Mesenchymal stem cell (in vitro differentiated cells and primary cell): Measurements from ENCODE around the gene ADAMTS13.

Source experiments
- DNase-seq: peaks from one replicate; pipeline ENCODE4 v3.0.0-alpha.2; 2013
- H2AFZ ChIP-seq: one replicate; pipeline ENCODE4 v1.6.1; 2013; ENCODE audit warnings: low read depth, mild to moderate bottlenecking, control low read depth, inconsistent platforms, low read length, moderate library complexity
- H2AK5ac ChIP-seq: 2 replicates; pipeline ENCODE4 v1.6.1; 2013; ENCODE audit warnings: low read length, moderate library complexity, mild to moderate bottlenecking, inconsistent platforms; ENCODE audit not compliant: severe bottlenecking
- H2BK120ac ChIP-seq: one replicate; pipeline ENCODE4 v1.6.1; 2013; ENCODE audit warnings: low read depth, mild to moderate bottlenecking, inconsistent platforms, low read length, moderate library complexity
- H2BK12ac ChIP-seq, 2 experiments: one replicate each; pipeline ENCODE4 v1.6.1; 2013; ENCODE audit warnings: inconsistent platforms in 2 of 2, low read length in 2 of 2, mild to moderate bottlenecking in 2 of 2, moderate library complexity in 2 of 2, control low read depth in 1 of 2
- H2BK15ac ChIP-seq: one replicate; pipeline ENCODE4 v1.6.1; 2013; ENCODE audit warnings: mild to moderate bottlenecking, low read depth, inconsistent platforms; ENCODE audit not compliant: poor library complexity, severe bottlenecking
- H2BK5ac ChIP-seq: 2 replicates; pipeline ENCODE4 v1.6.1; 2013; ENCODE audit warnings: low read depth, mild to moderate bottlenecking, low read length, control low read depth, inconsistent platforms; ENCODE audit not compliant: poor library complexity, severe bottlenecking
- H3K14ac ChIP-seq, 2 experiments: one replicate each; pipeline ENCODE4 v1.6.1; 2013; ENCODE audit warnings: inconsistent platforms in 2 of 2, low read length in 2 of 2, control low read depth in 1 of 2, mild to moderate bottlenecking in 1 of 2, moderate library complexity in 1 of 2
- H3K18ac ChIP-seq, 2 experiments: one replicate each; pipeline ENCODE4 v1.6.1; 2013; ENCODE audit warnings: inconsistent platforms in 2 of 2, low read length in 2 of 2, control low read depth in 1 of 2, low read depth in 1 of 2, mild to moderate bottlenecking in 1 of 2
- H3K23ac ChIP-seq, 2 experiments: one replicate each; pipeline ENCODE4 v1.6.1; 2013; ENCODE audit warnings: inconsistent platforms in 2 of 2, low read length in 2 of 2, mild to moderate bottlenecking in 2 of 2, moderate library complexity in 2 of 2, control low read depth in 1 of 2
- H3K27ac ChIP-seq: 2 replicates; pipeline ENCODE4 v1.5.1; 2013; ENCODE audit warnings: mild to moderate bottlenecking, moderate library complexity, low read length, control low read depth, inconsistent platforms; ENCODE audit not compliant: poor library complexity, severe bottlenecking
- H3K27me3 ChIP-seq, 2 experiments: 2 replicates each; pipeline versions ENCODE4 v1.6.1 to v1.7.0; 2013; ENCODE audit warnings: low read length in 2 of 2, mild to moderate bottlenecking in 2 of 2, moderate library complexity in 2 of 2, control low read depth in 1 of 2, inconsistent platforms in 1 of 2; ENCODE audit not compliant: control insufficient read depth in 1 of 2, insufficient read depth in 1 of 2
- H3K36me3 ChIP-seq, 2 experiments: 2 replicates each; pipeline versions ENCODE4 v1.6.1 to v1.7.0; 2013; ENCODE audit warnings: low read length in 2 of 2, control low read depth in 1 of 2, inconsistent platforms in 1 of 2, low read depth in 1 of 2, mild to moderate bottlenecking in 1 of 2; ENCODE audit not compliant: insufficient read depth in 2 of 2, control insufficient read depth in 1 of 2
- H3K4ac ChIP-seq, 2 experiments: one replicate each; pipeline ENCODE4 v1.6.1; 2013; ENCODE audit warnings: inconsistent platforms in 2 of 2, low read length in 2 of 2, mild to moderate bottlenecking in 2 of 2, moderate library complexity in 2 of 2, control low read depth in 1 of 2, low read depth in 1 of 2
- H3K4me1 ChIP-seq: 2 replicates; pipeline ENCODE4 v1.6.1; 2013; ENCODE audit warnings: low read depth, low read length, control low read depth; ENCODE audit not compliant: control insufficient read depth, insufficient read depth
- H3K4me2 ChIP-seq: 2 replicates; pipeline ENCODE4 v1.6.1; 2013; ENCODE audit warnings: low read length, mild to moderate bottlenecking, inconsistent platforms; ENCODE audit not compliant: poor library complexity, severe bottlenecking
- H3K4me3 ChIP-seq, 2 experiments: 2 replicates each; pipeline versions ENCODE4 v1.5.1 to v1.7.0; 2013; ENCODE audit warnings: low read length in 2 of 2, mild to moderate bottlenecking in 2 of 2, control low read depth in 1 of 2, low read depth in 1 of 2; ENCODE audit not compliant: insufficient read depth in 1 of 2
- H3K79me1 ChIP-seq: replicated peaks from 2 replicates; pipeline ENCODE4 v1.6.1; 2013; ENCODE audit warnings: mild to moderate bottlenecking, control low read depth, low read length, inconsistent platforms; ENCODE audit not compliant: poor library complexity, severe bottlenecking
- H3K9ac ChIP-seq: 2 replicates; pipeline ENCODE4 v1.7.0; 2013; ENCODE audit warnings: mild to moderate bottlenecking, low read length, moderate library complexity
- H3K9me3 ChIP-seq: 2 replicates; pipeline ENCODE4 v1.7.0; 2013; ENCODE audit warnings: mild to moderate bottlenecking, low read length; ENCODE audit not compliant: control insufficient read depth
- H4K8ac ChIP-seq: one replicate; pipeline ENCODE4 v1.6.1; 2013; ENCODE audit warnings: inconsistent platforms, mild to moderate bottlenecking, low read length, moderate library complexity
- H4K91ac ChIP-seq: one replicate; pipeline ENCODE4 v1.6.1; 2013; ENCODE audit warnings: mild to moderate bottlenecking, low read length, inconsistent platforms
- WGBS: methylation state at CpG from one replicate; pipeline ENCODE4 v1.1.7; 2013; ENCODE audit warnings: mixed read lengths; 5-methylcytosine and 5-hydroxymethylcytosine counted together

The ADAMTS13 gene

DNA sequence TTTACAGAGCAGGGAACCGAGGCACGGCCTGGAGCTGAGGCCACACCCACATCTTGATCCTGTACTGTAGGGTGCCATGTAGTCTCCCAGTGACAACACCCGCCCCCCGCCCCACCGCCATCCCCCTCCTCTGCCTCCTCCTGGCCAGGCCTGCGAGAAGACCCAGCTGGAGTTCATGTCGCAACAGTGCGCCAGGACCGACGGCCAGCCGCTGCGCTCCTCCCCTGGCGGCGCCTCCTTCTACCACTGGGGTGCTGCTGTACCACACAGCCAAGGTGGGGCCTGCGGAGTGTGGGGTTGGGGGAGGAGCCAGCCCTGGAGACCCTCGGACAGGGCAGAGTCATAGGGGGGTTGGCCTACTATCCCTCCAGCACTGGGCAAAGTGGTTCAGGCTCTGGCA, 14.5 kb downstream of the ADAMTS13 start:
- no peak overlapping the region for H4K91ac ChIP-seq
- H3K36me3 ChIP-seq = no peaks in the 10 kb centered on the region
- H3K23ac ChIP-seq = no peak overlapping the region

GRCh38 chr9:133437753-133438531, 15.8 kb downstream of the ADAMTS13 start:
- DNase-seq = no peak
- H3K9ac ChIP-seq = no peak overlapping the region
- peak overlapping the region; percentile 12 for H4K91ac ChIP-seq
- no peaks in the 10 kb centered on the region for H3K4me1 ChIP-seq
- no peak overlapping the region for H2BK15ac ChIP-seq
- no peak overlapping the region for H2AFZ ChIP-seq
- H3K14ac ChIP-seq = no peak overlapping the region
- no peak overlapping the region for H4K8ac ChIP-seq
- 93% methylated on average over 20 of the region's 20 CpGs for WGBS
- H2BK120ac ChIP-seq = no peak overlapping the region
- H3K4ac ChIP-seq = no peak overlapping the region
- H3K4me3 ChIP-seq = no peak overlapping the region
- H3K27me3 ChIP-seq = peaks cover 0 to 9% of the 10 kb centered on the region in 2 experiments
- no peak overlapping the region for H3K4me2 ChIP-seq
- no peaks in the 10 kb centered on the region for H3K79me1 ChIP-seq
- no peak overlapping the region for H3K23ac ChIP-seq
- no peak overlapping the region for H2AK5ac ChIP-seq
- no peaks in the 10 kb centered on the region for H3K9me3 ChIP-seq
- H2BK12ac ChIP-seq = no peak overlapping the region
- H3K18ac ChIP-seq = no peak overlapping the region
- H3K36me3 ChIP-seq = no peaks in the 10 kb centered on the region
- H3K27ac ChIP-seq = no peak overlapping the region
- no peak overlapping the region for H2BK5ac ChIP-seq

More for the DNA sequence above, 14.5 kb downstream of the ADAMTS13 start:
- H3K27me3 ChIP-seq = peaks cover 0 to 9% of the 10 kb centered on the region in 2 experiments
- no peak overlapping the region for H2BK120ac ChIP-seq
- H3K14ac ChIP-seq = no peak overlapping the region
- no peaks in the 10 kb centered on the region for H3K9me3 ChIP-seq
- H2AK5ac ChIP-seq = no peak overlapping the region
- no peak overlapping the region for H3K9ac ChIP-seq
- H3K27ac ChIP-seq = no peak overlapping the region
- WGBS = 93% methylated on average over 13 of the region's 16 CpGs
- no peaks in the 10 kb centered on the region for H3K4me1 ChIP-seq
- no peak overlapping the region for H2AFZ ChIP-seq
- H2BK15ac ChIP-seq = no peak overlapping the region
- no peak overlapping the region for H2BK5ac ChIP-seq
- H3K4ac ChIP-seq = no peak overlapping the region
- H3K4me2 ChIP-seq = no peak overlapping the region
- H4K8ac ChIP-seq = no peak overlapping the region
- DNase-seq = no peak
- H2BK12ac ChIP-seq = no peak overlapping the region
- H3K18ac ChIP-seq = no peak overlapping the region
- no peak overlapping the region for H3K4me3 ChIP-seq
- H3K79me1 ChIP-seq = no peaks in the 10 kb centered on the region

DNA sequence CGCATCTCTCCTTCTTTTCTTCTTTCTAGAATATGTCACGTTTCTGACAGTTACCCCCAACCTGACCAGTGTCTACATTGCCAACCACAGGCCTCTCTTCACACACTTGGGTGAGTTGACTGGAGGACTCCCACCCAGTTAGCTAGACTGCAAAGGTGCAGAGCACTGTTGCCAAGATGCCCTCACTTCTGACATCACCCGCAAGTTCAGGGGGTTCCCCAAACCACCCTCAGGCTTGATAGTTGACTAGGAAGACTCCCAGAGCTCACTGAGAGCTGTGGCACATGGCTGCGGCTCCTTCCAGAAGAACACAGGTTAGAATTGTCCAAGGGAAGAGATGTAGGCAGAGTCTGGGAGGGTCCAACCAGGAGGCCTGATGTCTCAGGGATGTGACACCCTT, 17.2 kb downstream of the ADAMTS13 start:
- no peak overlapping the region for H3K14ac ChIP-seq
- no peak overlapping the region for H3K18ac ChIP-seq
- H3K4ac ChIP-seq = no peak overlapping the region
- H2AK5ac ChIP-seq = no peak overlapping the region
- no peak overlapping the region for H3K4me3 ChIP-seq
- H3K36me3 ChIP-seq = no peaks in the 10 kb centered on the region
- H3K4me2 ChIP-seq = no peak overlapping the region
- no peak for DNase-seq
- no peaks in the 10 kb centered on the region for H3K9me3 ChIP-seq
- no peak overlapping the region for H3K23ac ChIP-seq
- H3K27me3 ChIP-seq = peaks cover 0 to 15% of the 10 kb centered on the region in 2 experiments
- WGBS = 75% methylated on average over 4 of the region's 4 CpGs
- no peak overlapping the region for H2AFZ ChIP-seq
- H2BK12ac ChIP-seq = no peak overlapping the region
- no peak overlapping the region for H4K8ac ChIP-seq
- H4K91ac ChIP-seq = no peak overlapping the region
- H2BK15ac ChIP-seq = no peak overlapping the region
- H3K9ac ChIP-seq = no peak overlapping the region
- H3K4me1 ChIP-seq = peaks cover 6% of the 10 kb centered on the region
- H2BK120ac ChIP-seq = no peak overlapping the region
- no peak overlapping the region for H3K27ac ChIP-seq
- H3K79me1 ChIP-seq = no peaks in the 10 kb centered on the region
- no peak overlapping the region for H2BK5ac ChIP-seq

- H3K4me3 ChIP-seq = no peak overlapping the region
- no peak overlapping the region for H2BK5ac ChIP-seq
- H3K4me2 ChIP-seq = no peak overlapping the region
- H3K36me3 ChIP-seq = no peaks in the 10 kb centered on the region
- no peak overlapping the region for H2BK12ac ChIP-seq
- H3K9me3 ChIP-seq = no peaks in the 10 kb centered on the region
- no peak overlapping the region for H4K8ac ChIP-seq
- H3K27ac ChIP-seq = no peak overlapping the region
- no peak overlapping the region for H3K23ac ChIP-seq
- WGBS = 91% methylated on average over 12 of the region's 12 CpGs
- peaks cover 6% of the 10 kb centered on the region for H3K4me1 ChIP-seq
- no peak overlapping the region for H2BK120ac ChIP-seq
- H3K79me1 ChIP-seq = no peaks in the 10 kb centered on the region
- H3K27me3 ChIP-seq = peaks cover 0 to 27% of the 10 kb centered on the region in 2 experiments
- no peak overlapping the region for H3K18ac ChIP-seq
- no peak overlapping the region for H4K91ac ChIP-seq
- H3K9ac ChIP-seq = no peak overlapping the region
- H3K14ac ChIP-seq = no peak overlapping the region
- H3K4ac ChIP-seq = no peak overlapping the region
- no peak overlapping the region for H2BK15ac ChIP-seq
- H2AK5ac ChIP-seq = no peak overlapping the region
- no peak for DNase-seq
- no peak overlapping the region for H2AFZ ChIP-seq
Observed at GRCh38 chr9:133440874-133441273, 18.7 kb downstream of the ADAMTS13 start.
